IMR-90 (cell line): Measurements from ENCODE around the gene DCN. TPM values are rescaled to one million over a fixed set of nuclear protein-coding genes. Genes with fewer than 3 reads are reported as not detected.
A peak's percentile ranks its signal among the peaks of the same experiment; 100 is the strongest.

ENCODE experiments used
- ATAC-seq: fragments of 200-7000 bp; cut with Tn5 transposase; 2 replicates; pipeline ENCODE4 v1.9.1; 2020; ENCODE audit warnings: low read depth, mild to moderate bottlenecking, moderate library complexity
- BruUV-seq: library from RNA; stranded (reverse); fragments of 400-500 nt; replicated peaks from 2 replicates; lab custom pipeline; 2021; lab: Mats Ljungman, UMichigan
- CTCF ChIA-PET: fragments of 300-600 bp; formaldehyde crosslinking; extraction: SDS; loops from one replicate; lab custom pipeline; 2021; ENCODE audit warnings: antibody characterized with exemption; lab: Yijun Ruan, JAX
- POLR2A ChIA-PET: fragments of 300-600 bp; sonication (Branson Sonifier 250); formaldehyde crosslinking; loops from one replicate; lab custom pipeline; 2022; ENCODE audit warnings: antibody characterized with exemption; ENCODE audit not compliant: unreplicated experiment; lab: Charles Lee
- DNase-seq: peaks from one replicate; pipeline ENCODE4 v3.0.0; 2013
- H2AFZ ChIP-seq: replicated peaks from 2 replicates; pipeline ENCODE3; 2013; ENCODE audit warnings: low read length, mild to moderate bottlenecking; ENCODE audit not compliant: poor library complexity
- H2AK5ac ChIP-seq: 2 replicates; pipeline ENCODE4 v1.6.1; 2013; ENCODE audit warnings: low read depth, low read length, inconsistent platforms
- H2AK9ac ChIP-seq: replicated peaks from 2 replicates; pipeline ENCODE3; 2013; ENCODE audit warnings: mild to moderate bottlenecking, low read depth, low read length, moderate library complexity; ENCODE audit not compliant: poor library complexity
- H2BK120ac ChIP-seq: 2 replicates; pipeline ENCODE4 v1.6.1; 2013; ENCODE audit warnings: low read depth, low read length, inconsistent platforms
- H2BK15ac ChIP-seq: 3 replicates; pipeline ENCODE4 v1.6.1; 2013; ENCODE audit warnings: low read depth, low read length, inconsistent platforms
- H2BK20ac ChIP-seq: 2 replicates; pipeline ENCODE4 v1.6.1; 2013; ENCODE audit warnings: low read depth, mild to moderate bottlenecking, inconsistent platforms, low read length, moderate library complexity
- H2BK5ac ChIP-seq: 2 replicates; pipeline ENCODE4 v1.6.1; 2013; ENCODE audit warnings: mild to moderate bottlenecking, low read depth, low read length, inconsistent platforms; ENCODE audit not compliant: poor library complexity, severe bottlenecking
- H3K14ac ChIP-seq: replicated peaks from 2 replicates; pipeline ENCODE4 v1.6.1; 2013; ENCODE audit warnings: low read depth, low read length, inconsistent platforms
- H3K18ac ChIP-seq: 2 replicates; pipeline ENCODE4 v1.6.1; 2013; ENCODE audit warnings: low read depth, low read length, control low read depth
- H3K23ac ChIP-seq: 2 replicates; pipeline ENCODE4 v1.6.1; 2013; ENCODE audit warnings: low read depth, low read length, inconsistent platforms
- H3K27ac ChIP-seq: 2 replicates; pipeline ENCODE4 v1.5.1; 2013; ENCODE audit warnings: mild to moderate bottlenecking, control low read depth, low read length; ENCODE audit not compliant: insufficient read depth
- H3K27me3 ChIP-seq: 2 replicates; pipeline ENCODE4 v1.6.1; 2013; ENCODE audit warnings: low read length; ENCODE audit not compliant: control insufficient read depth, insufficient read depth
- H3K36me3 ChIP-seq: 2 replicates; pipeline ENCODE4 v1.6.1; 2013; ENCODE audit warnings: low read length, mixed read lengths; ENCODE audit not compliant: control insufficient read depth, insufficient read depth
- H3K4ac ChIP-seq: 2 replicates; pipeline ENCODE4 v1.6.1; 2013; ENCODE audit warnings: low read depth, low read length, inconsistent platforms
- H3K4me1 ChIP-seq: 2 replicates; pipeline ENCODE4 v1.6.1; 2013; ENCODE audit warnings: low read length, mixed read lengths; ENCODE audit not compliant: control insufficient read depth, insufficient read depth
- H3K4me2 ChIP-seq: 2 replicates; pipeline ENCODE4 v1.6.1; 2013; ENCODE audit warnings: low read depth, mild to moderate bottlenecking, control low read depth, low read length, moderate library complexity
- H3K4me3 ChIP-seq: 2 replicates; pipeline ENCODE4 v1.5.1; 2013; ENCODE audit warnings: low read depth, mild to moderate bottlenecking, control low read depth, low read length, moderate library complexity; ENCODE audit not compliant: insufficient read depth
- H3K56ac ChIP-seq: 2 replicates; pipeline ENCODE4 v1.6.1; 2013; ENCODE audit warnings: low read length, inconsistent platforms; ENCODE audit not compliant: insufficient read depth; ENCODE audit errors: extremely low read depth
- H3K79me1 ChIP-seq, 2 experiments: 2 replicates each; pipeline ENCODE4 v1.6.1; 2013; ENCODE audit warnings: low read length in 2 of 2, inconsistent platforms in 1 of 2, low read depth in 1 of 2
- H3K9ac ChIP-seq: 2 replicates; pipeline ENCODE4 v1.6.1; 2013; ENCODE audit warnings: low read depth, low read length, control low read depth
- H3K9me1 ChIP-seq: 2 replicates; pipeline ENCODE4 v1.6.1; 2013; ENCODE audit warnings: low read length, inconsistent platforms; ENCODE audit not compliant: insufficient read depth
- H3K9me3 ChIP-seq: 2 replicates; pipeline ENCODE4 v1.6.1; 2013; ENCODE audit warnings: low read length; ENCODE audit not compliant: control insufficient read depth, insufficient read depth
- H4K20me1 ChIP-seq: 2 replicates; pipeline ENCODE4 v1.6.1; 2013; ENCODE audit warnings: low read length, inconsistent platforms; ENCODE audit not compliant: insufficient read depth
- H4K5ac ChIP-seq: 2 replicates; pipeline ENCODE4 v1.6.1; 2013; ENCODE audit warnings: mild to moderate bottlenecking, low read depth, low read length, control low read depth
- H4K8ac ChIP-seq, 2 experiments: 2 replicates each; pipeline ENCODE4 v1.6.1; 2013; ENCODE audit warnings: low read depth in 2 of 2, low read length in 2 of 2, control low read depth in 1 of 2, inconsistent platforms in 1 of 2
- H4K91ac ChIP-seq: 2 replicates; pipeline ENCODE4 v1.6.1; 2013; ENCODE audit warnings: low read depth, low read length, inconsistent platforms; ENCODE audit not compliant: insufficient read depth
- CEBPB ChIP-seq: IDR thresholded peaks from 2 replicates; pipeline ENCODE4 v1.6.1; 2012; ENCODE audit warnings: low read depth, low read length, improper control_type of control experiment
- FOS ChIP-seq: fragments of 150-350 bp; IDR thresholded peaks from 2 replicates; pipeline ENCODE4 v1.6.1; 2016; ENCODE audit warnings: low read depth, low read length
- WGBS, 2 experiments: methylation state at CpG; one replicate each; pipeline versions ENCODE4 v1.1.5 to v1.1.7; 2013; ENCODE audit warnings: missing lambda C conversion rate in 2 of 2; ENCODE audit not compliant: insufficient read length in 1 of 2; ENCODE audit errors: extremely low coverage in 2 of 2; 5-methylcytosine and 5-hydroxymethylcytosine counted together
- dilution Hi-C: fragments of 300-500 bp; cut with HindIII; formaldehyde crosslinking; loops from one replicate; pipeline ENCODE4 v1.14.3; 2018; ENCODE audit warnings: low sequenced_read_pairs; ENCODE audit not compliant: unreplicated experiment
- in situ Hi-C: fragments of 300-500 bp; cut with MboI; formaldehyde crosslinking; loops from 3 replicates; pipeline ENCODE4 v1.14.3; 2019; ENCODE audit warnings: low sequenced_read_pairs, inconsistent platforms, mixed read lengths
- intact Hi-C: fragments of 100-400 bp; cut with micrococcal nuclease; formaldehyde crosslinking; loops from 2 replicates; pipeline ENCODE4 v1.10.0; 2022
- polyA plus RNA-seq, 3 experiments: library from polyadenylated mRNA; depleted of rRNA; stranded (reverse); fragments of >200 nt; gene quantifications; 2 replicates each; pipeline ENCODE4 v1.2.3, GENCODE V29; 2012; ENCODE audit warnings: low replicate concordance in 1 of 3
- total RNA-seq: library from RNA; depleted of rRNA; stranded (reverse); fragments of >200 nt; gene quantifications from 2 replicates; pipeline ENCODE4 v1.2.3, GENCODE V29; 2012

DCN gene
- total and polyA plus RNA-seq, 2 of the 4 experiments (the other 2 are of a cell fraction), result 241 to 965 TPM

DNA sequence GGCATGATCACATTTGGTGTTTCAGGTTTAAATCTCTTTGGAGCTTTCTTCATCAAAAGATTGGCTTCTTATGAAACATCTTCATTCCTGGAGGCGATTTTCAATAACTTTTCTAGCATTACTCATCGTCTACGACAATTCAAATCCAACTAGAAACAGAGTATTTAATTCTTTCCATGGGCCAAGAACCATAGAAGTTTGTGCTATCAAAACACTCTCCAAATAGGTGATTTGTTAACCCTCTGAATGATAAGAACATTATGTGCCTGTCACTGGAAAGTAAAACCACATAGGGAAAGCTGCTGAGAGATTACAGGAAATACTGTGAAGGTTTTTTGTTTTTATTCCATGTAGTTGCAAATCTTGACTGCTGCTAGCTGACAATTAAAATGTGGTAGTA, 6.9 kb upstream of the DCN start:
- in situ Hi-C loops, result no loop called here
- Histone ChIP-seq H4K20me1 (no peaks in the 10 kb centered on the region), H3K4me3 (no peak overlapping the region)

More for the DNA sequence above, 6.9 kb upstream of the DCN start:
- Histone ChIP-seq H3K4me1 (peaks cover 9% of the 10 kb centered on the region), H3K79me1 (no peaks in the 10 kb centered on the region), H3K4ac (no peak overlapping the region; the same call in 1 of the 2 replicates), H2BK5ac (peak overlapping the region; percentile 88), H3K23ac (no peak overlapping the region), H3K9ac (peak overlapping the region; percentile 6; the same call in 1 of the 2 replicates), H3K4me2 (peak overlapping the region; percentile 85; the same call in 1 of the 2 replicates), H2BK15ac (no peak overlapping the region), H2AK5ac (peak overlapping the region; percentile 22; the same call in 1 of the 2 replicates), H3K27me3 (no peaks in the 10 kb centered on the region), H3K14ac (0 out of 2 replicates have a peak overlapping the region, but pooled peaks have one; percentile 15), H4K91ac (peak overlapping the region; percentile 20; the same call in 1 of the 2 replicates), H4K8ac (peak overlapping the region in 1 of 2 experiments; percentile 46; a peak in 1 of 4 replicates), H2AFZ (no peak overlapping the region), H3K9me3 (no peaks in the 10 kb centered on the region; the same call in 1 of the 2 replicates), H3K56ac (0 out of 2 replicates have a peak overlapping the region, but pooled peaks have one; percentile 8), H3K18ac (peak overlapping the region; percentile 69), H3K9me1 (no peaks in the 10 kb centered on the region; the same call in 1 of the 2 replicates), H3K36me3 (no peaks in the 10 kb centered on the region), H2BK20ac (peak overlapping the region; percentile 49), H2AK9ac (no peak overlapping the region), H3K27ac (peak overlapping the region; percentile 74; the same call in 1 of the 2 replicates), H2BK120ac (peak overlapping the region; percentile 56), H4K5ac (peak overlapping the region; percentile 79; the same call in 1 of the 2 replicates)
- TF ChIP-seq FOS (no peak), CEBPB (0 out of 2 replicates have a peak, but pooled peaks have one; percentile 35)
- no TSS peak for BruUV-seq
- DNase-seq, result peak; percentile 65
- dilution Hi-C loops, result no loop called here
- intact Hi-C loops, result no loop called here
- WGBS, 2 experiments, result no CpG with 5 or more reads among the region's 3 CpGs
- ChIA-PET POLR2A (interaction anchor here (1.4 kb wide), 1 partner anchor 9 kb away, joined by 6 read pairs; no protein-coding TSS in a partner anchor), CTCF (interaction anchor here (1.0 to 1.7 kb wide), 2 partner anchors 20 to 212 kb away, joined by 4 to 7 read pairs; no protein-coding TSS in a partner anchor)
- peak; percentile 69 for ATAC-seq
